HepG2 (cell line): ENCODE data around the gene NXPH4. TPM values are rescaled to one million over a fixed set of nuclear protein-coding genes. Genes with fewer than 3 reads are reported as not detected.
A peak's percentile ranks its signal among the peaks of the same experiment; 100 is the strongest.

Experiments used
- ATAC-seq: fragments of 200-7000 bp; cut with Tn5 transposase; 3 replicates; pipeline ENCODE4 v1.9.1; 2020; ENCODE audit warnings: mild to moderate bottlenecking, moderate library complexity
- BruUV-seq: library from RNA; stranded (reverse); fragments of 400-500 nt; replicated peaks from 2 replicates; lab custom pipeline; 2021; lab: Mats Ljungman, UMichigan
- CTCF ChIA-PET: fragments of 300-600 bp; formaldehyde crosslinking; extraction: SDS; loops from one replicate; lab custom pipeline; 2021; ENCODE audit warnings: low total read pairs, inconsistent platforms, low intra/inter-chr PET ratio; lab: Yijun Ruan, JAX
- POLR2A ChIA-PET: fragments of 350-600 bp; sonication (Branson Sonifier 250); formaldehyde crosslinking; loops from one replicate; lab custom pipeline; 2020; ENCODE audit warnings: antibody characterized with exemption, inconsistent platforms; lab: Yijun Ruan, JAX
- DNase-seq: peaks from one replicate; pipeline ENCODE4 v3.0.0-alpha.2; 2015; ENCODE audit warnings: low spot score
- FAIRE-seq: peaks from 3 replicates; lab custom pipeline; 2011; peaks lifted over from hg19 to GRCh38; lab: Jason Lieb, UNC
- H2AFZ ChIP-seq: one replicate; pipeline ENCODE4 v1.6.1; 2011; ENCODE audit warnings: low read length, inconsistent platforms
- H3K27ac ChIP-seq: fragments of 300-600 bp; 3 replicates; pipeline ENCODE4 v1.8.0; 2011; ENCODE audit warnings: mixed run types, mild to moderate bottlenecking, mixed read lengths, low read length, inconsistent platforms; ENCODE audit not compliant: insufficient read depth; ENCODE audit errors: extremely low read length
- H3K27me3 ChIP-seq, 2 experiments: fragments of 200-600 bp in 1 of 2; 2 replicates in 1 of 2; 3 replicates in 1 of 2; pipeline versions ENCODE4 v1.6.0 to v1.8.0; 2011; ENCODE audit warnings: low read length in 2 of 2, mild to moderate bottlenecking in 2 of 2, moderate library complexity in 2 of 2, inconsistent platforms in 1 of 2; ENCODE audit not compliant: insufficient read depth in 2 of 2, control insufficient read depth in 1 of 2
- H3K36me3 ChIP-seq, 2 experiments: fragments of 200-600 bp in 1 of 2; replicated peaks in 1 of 2; 2 replicates in 1 of 2; 3 replicates in 1 of 2; pipeline versions ENCODE4 v1.5.1 to v1.8.0; 2011; ENCODE audit warnings: low read length in 2 of 2, inconsistent platforms in 1 of 2; ENCODE audit not compliant: insufficient read depth in 2 of 2, control insufficient read depth in 1 of 2
- H3K4me1 ChIP-seq: 2 replicates; pipeline ENCODE4 v1.5.1; 2012; ENCODE audit warnings: low read length, inconsistent platforms; ENCODE audit not compliant: insufficient read depth
- H3K4me2 ChIP-seq: 2 replicates; pipeline ENCODE4 v1.6.0; 2011; ENCODE audit warnings: low read depth, low read length, inconsistent platforms
- H3K4me3 ChIP-seq, 3 experiments: fragments of 200-600 bp in 1 of 3; sonication (generic), shearing (Covaris generic) in 1 of 3; replicated peaks in 1 of 3; 2 replicates each; pipeline ENCODE4 v1.5.1; 2011 to 2016; ENCODE audit warnings: low read length in 3 of 3, inconsistent platforms in 2 of 3, low read depth in 2 of 3, mild to moderate bottlenecking in 2 of 3, control low read depth in 1 of 3, mixed read lengths in 1 of 3; ENCODE audit not compliant: insufficient read depth in 1 of 3
- H3K79me2 ChIP-seq: one replicate; pipeline ENCODE4 v1.6.1; 2011; ENCODE audit warnings: low read length, inconsistent platforms; ENCODE audit not compliant: insufficient read depth
- H3K9ac ChIP-seq: 2 replicates; pipeline ENCODE4 v1.6.0; 2011; ENCODE audit warnings: mild to moderate bottlenecking, low read depth, low read length, inconsistent platforms; ENCODE audit not compliant: insufficient read depth
- H3K9me3 ChIP-seq: 2 replicates; pipeline ENCODE4 v1.5.1; 2012; ENCODE audit warnings: mild to moderate bottlenecking, low read length
- H4K20me1 ChIP-seq: 2 replicates; pipeline ENCODE4 v1.6.0; 2011; ENCODE audit warnings: inconsistent platforms, mild to moderate bottlenecking, low read length, moderate library complexity; ENCODE audit not compliant: insufficient read depth
- AGO2 ChIP-seq: fragments of 200-400 bp; formaldehyde crosslinking; optimal IDR thresholded peaks from 2 replicates; pipeline ENCODE3; 2017; ENCODE audit warnings: mild to moderate bottlenecking, low read depth, low read length, moderate library complexity
- HIC2 ChIP-seq: sonication (generic); formaldehyde crosslinking; IDR thresholded peaks from 2 replicates; pipeline ENCODE4 v1.9.0; 2022; ENCODE audit warnings: low read depth, missing genetic modification reagents
- HMG20B ChIP-seq: conservative IDR thresholded peaks from 2 replicates; pipeline ENCODE4 v1.6.1; 2016; ENCODE audit warnings: missing genetic modification reagents, missing compliant biosample characterization
- HNRNPK ChIP-seq: fragments of 200-400 bp; formaldehyde crosslinking; IDR thresholded peaks from 2 replicates; pipeline ENCODE4 v1.6.1; 2018; ENCODE audit warnings: low read length, low read depth, moderate library complexity, mild to moderate bottlenecking; ENCODE audit not compliant: poor library complexity, severe bottlenecking
- HOXA9 ChIP-seq: sonication (generic); formaldehyde crosslinking; IDR thresholded peaks from 2 replicates; pipeline ENCODE4 v1.8.1; 2022; ENCODE audit warnings: missing genetic modification reagents, mild to moderate bottlenecking, moderate library complexity, borderline replicate concordance
- PHF20 ChIP-seq: sonication (generic); formaldehyde crosslinking; IDR thresholded peaks from 2 replicates; pipeline ENCODE4 v1.5.0; 2020; ENCODE audit warnings: mild to moderate bottlenecking, missing genetic modification reagents
- RAD21 ChIP-seq: fragments of 450-650 bp; formaldehyde crosslinking; IDR thresholded peaks from 2 replicates; pipeline ENCODE4 v1.5.0; 2020; ENCODE audit warnings: mild to moderate bottlenecking
- SKIL ChIP-seq: sonication (generic); formaldehyde crosslinking; IDR thresholded peaks from 2 replicates; pipeline ENCODE4 v1.8.0; 2022; ENCODE audit warnings: missing genetic modification reagents, mild to moderate bottlenecking, moderate library complexity, borderline replicate concordance
- SYNCRIP ChIP-seq: fragments of 200-400 bp; formaldehyde crosslinking; IDR thresholded peaks from 2 replicates; pipeline ENCODE4 v1.6.1; 2018; ENCODE audit warnings: mild to moderate bottlenecking, low read depth, low read length; ENCODE audit not compliant: insufficient read depth
- ZNF33B ChIP-seq: sonication (generic); formaldehyde crosslinking; IDR thresholded peaks from 2 replicates; pipeline ENCODE4 v1.5.1; 2020; ENCODE audit warnings: mild to moderate bottlenecking, missing genetic modification reagents
- ZNF343 ChIP-seq: sonication (generic); formaldehyde crosslinking; IDR thresholded peaks from 2 replicates; pipeline ENCODE4 v1.4.0; 2020; ENCODE audit warnings: mild to moderate bottlenecking, missing genetic modification reagents
- ZNF570 ChIP-seq: sonication (generic); formaldehyde crosslinking; IDR thresholded peaks from 2 replicates; pipeline ENCODE4 v1.4.0; 2020; ENCODE audit warnings: mild to moderate bottlenecking, missing genetic modification reagents, borderline replicate concordance
- ZNF720 ChIP-seq: sonication (generic); formaldehyde crosslinking; IDR thresholded peaks from 2 replicates; pipeline ENCODE4 v1.4.0; 2020; ENCODE audit warnings: missing genetic modification reagents
- WGBS: methylation state at CpG from one replicate; pipeline ENCODE4 v1.1.6; 2017; ENCODE audit warnings: low lambda C conversion rate; 5-methylcytosine and 5-hydroxymethylcytosine counted together
- in situ Hi-C: cut with HindIII; loops from 2 replicates; pipeline ENCODE4 v1.10.0; 2017; ENCODE audit warnings: low pct_unique_long_range_greater_than_20kb; ENCODE audit not compliant: extremely low pct_ligation_motif_present
- intact Hi-C: fragments of 100-400 bp; cut with micrococcal nuclease; formaldehyde crosslinking; loops from one replicate; pipeline ENCODE4 v1.10.0; 2022; ENCODE audit not compliant: unreplicated experiment
- polyA plus RNA-seq, 8 experiments: library from polyadenylated mRNA; depleted of rRNA in 3 of 8; stranded (reverse) in 7 of 8; unstranded in 1 of 8; fragments of >200 nt; fragmentation: Illumina TruSeq in 4 of 8; extraction: Trizol in 4 of 8; gene quantifications; 2 replicates each; pipeline versions ENCODE4 v1.2.1 to v1.2.3, GENCODE V29; 2011 to 2016; ENCODE audit warnings: low read depth in 4 of 8, missing spikeins in 1 of 8, mixed read lengths in 1 of 8; ENCODE audit not compliant: insufficient read depth in 1 of 8
- total RNA-seq, 5 experiments: library from RNA; depleted of rRNA; stranded (reverse); fragments of >200 nt; fragmentation: Illumina TruSeq; extraction: Trizol; gene quantifications; 2 replicates each; pipeline ENCODE4 v1.2.3, GENCODE V29; 2016; ENCODE audit warnings: low read depth in 1 of 5

The NXPH4 gene
- total and polyA plus RNA-seq, 2 of the 13 experiments (the other 11 are each of a cell fraction or from before 2014, with no cell fraction given) = 0.13 TPM; not detected in 1

- in situ Hi-C loops (no loop called here), intact Hi-C loops (no loop called here)
- CTCF ChIA-PET = interaction anchor here (1.5 to 11.7 kb wide), 2 partner anchors 29 to 60 kb away, joined by 3 to 308 read pairs; partner anchors contain the start of gene NXPH4
- POLR2A ChIA-PET = interaction anchor here (0.9 to 8.9 kb wide), 7 partner anchors 12 to 213 kb away, joined by 3 to 116 read pairs (median 3); partner anchors contain the start of genes INHBE and SHMT2
- WGBS = 42% methylated on average over 8 of the region's 18 CpGs
- Histone ChIP-seq H3K9ac (no peak overlapping the region), H4K20me1 (no peaks in the 10 kb centered on the region; the same call in 1 of the 2 replicates), H3K79me2 (no peaks in the 10 kb centered on the region), H3K27ac (no peak overlapping the region), H3K4me1 (peaks cover 67% of the 10 kb centered on the region), H3K9me3 (no peaks in the 10 kb centered on the region), H3K4me3 (peak overlapping the region in 1 of 3 experiments; percentile 72; a peak in 1 of 6 replicates), H3K36me3 (no peaks in the 10 kb centered on the region), H3K4me2 (no peak overlapping the region), H3K27me3 (peaks cover 19 to 55% of the 10 kb centered on the region in 2 experiments), H2AFZ (no peak overlapping the region)
- FAIRE-seq (no peak), ATAC-seq (no peak), DNase-seq (no peak)
- TF ChIP-seq ZNF343 (CRISPR knock-in tag) = no peak
- TF ChIP-seq PHF20 = no peak
- TF ChIP-seq HMG20B = no peak
- no peak for TF ChIP-seq AGO2
- TF ChIP-seq HOXA9 (CRISPR knock-in tag) = no peak
- no peak for TF ChIP-seq ZNF570 (CRISPR knock-in tag)
- BruUV-seq = no TSS peak
Measured at GRCh38 chr12:57242329-57242690, 25.7 kb downstream of the NXPH4 start.

GRCh38 chr12:57242691-57243454 is 26.3 kb downstream of the NXPH4 start:
- 9% methylated on average over 41 of the region's 45 CpGs for WGBS
- ATAC-seq (peak; percentile 9), DNase-seq (peak; percentile 38), FAIRE-seq (no peak)
- Histone ChIP-seq H3K79me2 (no peaks in the 10 kb centered on the region), H3K4me2 (peak overlapping the region; percentile 98), H3K9me3 (no peaks in the 10 kb centered on the region), H3K27ac (no peak overlapping the region), H3K27me3 (peaks cover 19 to 55% of the 10 kb centered on the region in 2 experiments), H3K4me1 (peaks cover 61% of the 10 kb centered on the region), H2AFZ (no peak overlapping the region), H3K9ac (peak overlapping the region; percentile 21; the same call in 1 of the 2 replicates), H3K36me3 (no peaks in the 10 kb centered on the region), H3K4me3 (peak overlapping the region; percentile 51 to 72 (median 58)), H4K20me1 (no peaks in the 10 kb centered on the region)
- in situ Hi-C loops = no loop called here
- CTCF ChIA-PET = interaction anchor here (0.6 to 11.7 kb wide), 3 partner anchors 18 to 378 kb away, joined by 3 to 308 read pairs (median 6); partner anchors contain the start of gene NXPH4
- BruUV-seq = no TSS peak
- POLR2A ChIA-PET = interaction anchor here (0.8 to 8.9 kb wide), 8 partner anchors 13 to 212 kb away, joined by 3 to 116 read pairs (median 4); partner anchors contain the start of genes INHBE and SHMT2
- intact Hi-C loops = loop anchor here (1.0 kb wide), 1 partner anchor 29 kb away; no protein-coding TSS in a partner anchor
- TF ChIP-seq SYNCRIP (no peak), SKIL (CRISPR knock-in tag) (no peak), RAD21 (CRISPR knock-in tag) (0 out of 2 replicates have a peak, but pooled peaks have one; percentile 8), HIC2 (CRISPR knock-in tag) (no peak), HNRNPK (peak; percentile 42), ZNF720 (no peak), ZNF33B (CRISPR knock-in tag) (no peak)
